Mucosa of stomach (tissue), 1 donor: ENCODE results near the gene FPR2.
"Not testable (repeated sequence)": the region's sequence is repeated elsewhere in the genome, so short reads cannot be mapped to it uniquely, and the experiment has no call there.

ENCODE experiments used
- H3K27me3 ChIP-seq: one replicate; pipeline ENCODE4 v1.7.0; 2013; ENCODE audit warnings: mild to moderate bottlenecking, low read length; ENCODE audit not compliant: control insufficient read depth, insufficient read depth
- H3K36me3 ChIP-seq: one replicate; pipeline ENCODE4 v1.7.0; 2013; ENCODE audit warnings: low read length; ENCODE audit not compliant: control insufficient read depth, insufficient read depth
- H3K4me1 ChIP-seq: one replicate; pipeline ENCODE4 v1.7.0; 2013; ENCODE audit warnings: mild to moderate bottlenecking, low read length; ENCODE audit not compliant: control insufficient read depth, insufficient read depth
- H3K4me3 ChIP-seq: one replicate; pipeline ENCODE4 v1.7.0; 2013; ENCODE audit warnings: low read length
- H3K9ac ChIP-seq: one replicate; pipeline ENCODE4 v1.7.0; 2013; ENCODE audit warnings: mild to moderate bottlenecking, low read length, moderate library complexity
- H3K9me3 ChIP-seq: one replicate; pipeline ENCODE4 v1.7.0; 2013; ENCODE audit warnings: mild to moderate bottlenecking, low read length, moderate library complexity; ENCODE audit not compliant: control insufficient read depth
- donor health status: Pancreatic carcinoma.

FPR2 gene

GRCh38 chr19:51726049-51726448, 34.9 kb upstream of the FPR2 start:
- no peak overlapping the region for H3K4me3 ChIP-seq
- H3K36me3 ChIP-seq, result no peaks in the 10 kb centered on the region
- H3K27me3 ChIP-seq, result peaks cover 19% of the 10 kb centered on the region
- H3K9ac ChIP-seq, result no peak overlapping the region
- H3K9me3 ChIP-seq, result no peaks in the 10 kb centered on the region
- no peaks in the 10 kb centered on the region for H3K4me1 ChIP-seq

- Histone ChIP-seq H3K36me3 (no peaks in the 10 kb centered on the region), H3K9ac (no peak overlapping the region), H3K9me3 (no peaks in the 10 kb centered on the region), H3K4me1 (no peaks in the 10 kb centered on the region), H3K27me3 (peaks cover 14% of the 10 kb centered on the region), H3K4me3 (no peak overlapping the region)
These were observed 33.6 kb upstream of the FPR2 start for GRCh38 chr19:51727349-51727880.

GRCh38 chr19:51729781-51730180, 31.2 kb upstream of the FPR2 start:
- no peaks in the 10 kb centered on the region for H3K9me3 ChIP-seq
- H3K36me3 ChIP-seq, result no peaks in the 10 kb centered on the region
- H3K27me3 ChIP-seq, result peaks cover 6% of the 10 kb centered on the region
- H3K4me3 ChIP-seq, result no peak overlapping the region
- no peaks in the 10 kb centered on the region for H3K4me1 ChIP-seq
- no peak overlapping the region for H3K9ac ChIP-seq

- no peak overlapping the region for H3K4me3 ChIP-seq
- no peaks in the 10 kb centered on the region for H3K9me3 ChIP-seq
- H3K4me1 ChIP-seq, result no peaks in the 10 kb centered on the region
- H3K36me3 ChIP-seq, result no peaks in the 10 kb centered on the region
- no peaks in the 10 kb centered on the region for H3K27me3 ChIP-seq
- H3K9ac ChIP-seq, result no peak overlapping the region
These were observed 27.0 kb upstream of the FPR2 start for GRCh38 chr19:51733742-51734522.

- no peaks in the 10 kb centered on the region for H3K27me3 ChIP-seq
- H3K9ac ChIP-seq, result no peak overlapping the region
- no peaks in the 10 kb centered on the region for H3K4me1 ChIP-seq
- H3K36me3 ChIP-seq, result no peaks in the 10 kb centered on the region
- no peak overlapping the region for H3K4me3 ChIP-seq
- H3K9me3 ChIP-seq, result no peaks in the 10 kb centered on the region
These were observed 25.1 kb upstream of the FPR2 start for GRCh38 chr19:51735759-51736449.

- no peaks in the 10 kb centered on the region for H3K27me3 ChIP-seq
These were observed 23.6 kb upstream of the FPR2 start for GRCh38 chr19:51737389-51737788.

GRCh38 chr19:51737924-51738323, 23.1 kb upstream of the FPR2 start:
- H3K36me3 ChIP-seq, result no peaks in the 10 kb centered on the region
- no peak overlapping the region for H3K4me3 ChIP-seq
- H3K9me3 ChIP-seq, result no peaks in the 10 kb centered on the region
- no peaks in the 10 kb centered on the region for H3K4me1 ChIP-seq
- H3K27me3 ChIP-seq, result no peaks in the 10 kb centered on the region
- no peak overlapping the region for H3K9ac ChIP-seq

More at GRCh38 chr19:51737389-51737788, 23.6 kb upstream of the FPR2 start:
- no peak overlapping the region for H3K4me3 ChIP-seq
- H3K9ac ChIP-seq, result no peak overlapping the region
- no peaks in the 10 kb centered on the region for H3K4me1 ChIP-seq
- H3K36me3 ChIP-seq, result no peaks in the 10 kb centered on the region
- no peaks in the 10 kb centered on the region for H3K9me3 ChIP-seq

GRCh38 chr19:51738523-51738922, 22.5 kb upstream of the FPR2 start:
- not testable (repeated sequence) for H3K9me3 ChIP-seq, H3K27me3 ChIP-seq, H3K4me1 ChIP-seq, H3K36me3 ChIP-seq, H3K4me3 ChIP-seq, H3K9ac ChIP-seq

GRCh38 chr19:51739466-51740213, 21.3 kb upstream of the FPR2 start:
- no peaks in the 10 kb centered on the region for H3K9me3 ChIP-seq
- H3K4me3 ChIP-seq, result no peak overlapping the region
- H3K4me1 ChIP-seq, result no peaks in the 10 kb centered on the region

GRCh38 chr19:51740356-51740755, 20.6 kb upstream of the FPR2 start:
- H3K9me3 ChIP-seq, result no peaks in the 10 kb centered on the region
- H3K4me3 ChIP-seq, result no peak overlapping the region
- H3K27me3 ChIP-seq, result no peaks in the 10 kb centered on the region
- H3K4me1 ChIP-seq, result no peaks in the 10 kb centered on the region
- H3K36me3 ChIP-seq, result no peaks in the 10 kb centered on the region
- no peak overlapping the region for H3K9ac ChIP-seq

More at GRCh38 chr19:51739466-51740213, 21.3 kb upstream of the FPR2 start:
- Histone ChIP-seq H3K9ac (no peak overlapping the region), H3K36me3 (no peaks in the 10 kb centered on the region), H3K27me3 (no peaks in the 10 kb centered on the region)

- Histone ChIP-seq H3K9me3 (no peaks in the 10 kb centered on the region), H3K4me1 (no peaks in the 10 kb centered on the region), H3K4me3 (no peak overlapping the region), H3K9ac (no peak overlapping the region), H3K36me3 (no peaks in the 10 kb centered on the region), H3K27me3 (no peaks in the 10 kb centered on the region)
These were observed 18.2 kb upstream of the FPR2 start for GRCh38 chr19:51742789-51743188.

GRCh38 chr19:51743405-51743804, 17.6 kb upstream of the FPR2 start:
- Histone ChIP-seq H3K4me3 (no peak overlapping the region), H3K9me3 (no peaks in the 10 kb centered on the region), H3K4me1 (no peaks in the 10 kb centered on the region), H3K36me3 (no peaks in the 10 kb centered on the region), H3K27me3 (no peaks in the 10 kb centered on the region), H3K9ac (no peak overlapping the region)
